Epidermal melanocyte (primary cell): ENCODE measurements around the gene ATPAF1.

Experiments
- DNase-seq: peaks from one replicate; pipeline ENCODE4 v3.0.0; 2011; ENCODE audit warnings: low spot score; ENCODE audit not compliant: insufficient read length

The ATPAF1 gene

GRCh38 chr1:46594063-46594462 lies 74.1 kb downstream of the ATPAF1 start:
- DNase-seq, result no peak

- DNase-seq, result no peak
These were observed 75.3 kb downstream of the ATPAF1 start for GRCh38 chr1:46592823-46593222.

- no peak for DNase-seq
These were observed 78.6 kb downstream of the ATPAF1 start for GRCh38 chr1:46589529-46589928.

GRCh38 chr1:46587069-46587468 lies 81.1 kb downstream of the ATPAF1 start:
- no peak for DNase-seq

- DNase-seq, result no peak
These were observed 82.7 kb downstream of the ATPAF1 start for GRCh38 chr1:46585312-46585938.

GRCh38 chr1:46583494-46583893 lies 84.7 kb downstream of the ATPAF1 start:
- DNase-seq, result no peak

GRCh38 chr1:46582972-46583371 lies 85.2 kb downstream of the ATPAF1 start:
- DNase-seq, result no peak
